GM23338 (cell line): ENCODE results near the gene NBDY. TPM values are rescaled to one million over a fixed set of nuclear protein-coding genes. Genes with fewer than 3 reads are reported as not detected.

Experiments used
- ATAC-seq: fragments of 200-7000 bp; cut with Tn5 transposase; 3 replicates; pipeline ENCODE4 v1.9.1; 2020
- DNase-seq: peaks from one replicate; pipeline ENCODE4 v3.0.0-alpha.2; 2015; ENCODE audit warnings: low spot score
- H2AFZ ChIP-seq: fragments of 200-600 bp; sonication (generic); 2 replicates; pipeline ENCODE4 v1.8.0; 2016; ENCODE audit warnings: antibody characterized with exemption, mild to moderate bottlenecking, moderate library complexity
- H3F3A ChIP-seq: fragments of 200-600 bp; sonication (generic); replicated peaks from 2 replicates; pipeline ENCODE4 v1.8.0; 2017; ENCODE audit warnings: antibody characterized with exemption, mixed run types, low read depth
- H3K27ac ChIP-seq: fragments of 200-600 bp; sonication (generic); 2 replicates; pipeline ENCODE4 v1.6.1; 2016; ENCODE audit warnings: low read depth
- H3K27me3 ChIP-seq: fragments of 200-600 bp; sonication (generic); 2 replicates; pipeline ENCODE4 v1.8.0; 2016; ENCODE audit warnings: mild to moderate bottlenecking, mixed run types, moderate library complexity; ENCODE audit not compliant: insufficient read depth
- H3K36me3 ChIP-seq: fragments of 200-600 bp; sonication (generic); 2 replicates; pipeline ENCODE4 v1.8.0; 2016; ENCODE audit warnings: mild to moderate bottlenecking; ENCODE audit not compliant: insufficient read depth
- H3K4me1 ChIP-seq: fragments of 200-600 bp; sonication (generic); 2 replicates; pipeline ENCODE4 v1.8.0; 2016; ENCODE audit warnings: mild to moderate bottlenecking, moderate library complexity; ENCODE audit not compliant: insufficient read depth
- H3K4me2 ChIP-seq: fragments of 200-600 bp; sonication (generic); 2 replicates; pipeline ENCODE4 v1.7.1; 2017; ENCODE audit warnings: mixed run types
- H3K4me3 ChIP-seq: fragments of 200-600 bp; sonication (generic); 2 replicates; pipeline ENCODE4 v1.6.1; 2016; ENCODE audit warnings: mixed run types
- H3K79me2 ChIP-seq: fragments of 200-600 bp; sonication (generic); replicated peaks from 2 replicates; pipeline ENCODE4 v1.8.0; 2017; ENCODE audit warnings: mild to moderate bottlenecking; ENCODE audit not compliant: insufficient read depth
- H3K9me2 ChIP-seq: fragments of 200-600 bp; sonication (generic); 2 replicates; pipeline ENCODE4 v1.8.0; 2017; ENCODE audit not compliant: insufficient read depth
- H4K20me1 ChIP-seq: fragments of 200-600 bp; sonication (generic); replicated peaks from 2 replicates; pipeline ENCODE4 v1.8.0; 2017; ENCODE audit warnings: mild to moderate bottlenecking; ENCODE audit not compliant: insufficient read depth
- H3K27ac Mint-ChIP-seq: 2 replicates; pipeline ENCODE4 v1.8.0; 2020; ENCODE audit warnings: inconsistent platforms, mild to moderate bottlenecking, moderate library complexity, mixed read lengths
- H3K27me3 Mint-ChIP-seq: 3 replicates; pipeline ENCODE4 v1.8.0; 2022; ENCODE audit warnings: low read depth, mild to moderate bottlenecking, moderate library complexity, mixed read lengths, inconsistent platforms; ENCODE audit not compliant: insufficient read depth, poor library complexity
- H3K36me3 Mint-ChIP-seq: 3 replicates; pipeline ENCODE4 v1.8.0; 2021; ENCODE audit warnings: low read depth, mild to moderate bottlenecking, inconsistent platforms, moderate library complexity, mixed read lengths
- H3K4me1 Mint-ChIP-seq: 3 replicates; pipeline ENCODE4 v1.8.0; 2020; ENCODE audit warnings: mild to moderate bottlenecking, inconsistent platforms, mixed read lengths
- H3K4me3 Mint-ChIP-seq: 3 replicates; pipeline ENCODE4 v1.8.0; 2021; ENCODE audit warnings: moderate library complexity, mild to moderate bottlenecking, inconsistent platforms, mixed read lengths
- H3K9me3 Mint-ChIP-seq: 3 replicates; pipeline ENCODE4 v1.8.0; 2020; ENCODE audit warnings: moderate library complexity, mild to moderate bottlenecking, inconsistent platforms, mixed read lengths
- CTCF ChIP-seq, 2 experiments: fragments of 200-600 bp in 1 of 2; sonication (generic) in 1 of 2; conservative IDR thresholded peaks; 2 replicates each; pipeline versions ENCODE4 v1.5.1 to v1.6.1; 2016 to 2017; ENCODE audit warnings: antibody characterized with exemption in 2 of 2, low read depth in 2 of 2, mild to moderate bottlenecking in 2 of 2, moderate library complexity in 1 of 2
- ETS1 ChIP-seq: IDR thresholded peaks from 2 replicates; pipeline ENCODE4 v1.6.1; 2016; ENCODE audit warnings: antibody characterized with exemption
- EZH2 ChIP-seq: fragments of 200-600 bp; sonication (generic); IDR thresholded peaks from one replicate; pipeline ENCODE4 v1.8.0; 2017; ENCODE audit warnings: antibody characterized with exemption, mild to moderate bottlenecking, low read depth; ENCODE audit not compliant: unreplicated experiment
- EZH2phosphoT487 ChIP-seq: fragments of 200-600 bp; sonication (generic); IDR thresholded peaks from one replicate; pipeline ENCODE4 v1.8.1; 2018; ENCODE audit warnings: antibody characterized with exemption; ENCODE audit not compliant: unreplicated experiment
- JUNB ChIP-seq: IDR thresholded peaks from one replicate; pipeline ENCODE4 v1.6.1; 2016; ENCODE audit warnings: antibody characterized with exemption; ENCODE audit not compliant: unreplicated experiment
- NANOG ChIP-seq: IDR thresholded peaks from 2 replicates; pipeline ENCODE4 v1.6.1; 2016; ENCODE audit warnings: antibody characterized with exemption, borderline replicate concordance
- POLR2AphosphoS5 ChIP-seq: IDR thresholded peaks from 2 replicates; pipeline ENCODE4 v1.6.1; 2016; ENCODE audit warnings: antibody characterized with exemption, low read depth
- STAT1 ChIP-seq: IDR thresholded peaks from one replicate; pipeline ENCODE4 v1.6.1; 2016; ENCODE audit warnings: antibody characterized with exemption; ENCODE audit not compliant: unreplicated experiment
- ZNF114 ChIP-seq: fragments of 250-450 bp; sonication (Bioruptor Pico); IDR thresholded peaks from 2 replicates; pipeline ENCODE4 v1.5.0; 2020; ENCODE audit warnings: mild to moderate bottlenecking, moderate library complexity
- ZNF331 ChIP-seq: fragments of 250-450 bp; sonication (Bioruptor Pico); IDR thresholded peaks from 2 replicates; pipeline ENCODE4 v1.5.0; 2020; ENCODE audit warnings: low read depth, mild to moderate bottlenecking, moderate library complexity
- ZNF462 ChIP-seq: fragments of 250-450 bp; sonication (Bioruptor Pico); IDR thresholded peaks from 2 replicates; pipeline ENCODE4 v1.5.0; 2020; ENCODE audit warnings: mild to moderate bottlenecking, moderate library complexity
- polyA plus RNA-seq: library from polyadenylated mRNA; unstranded; fragments of >200 nt; fragmentation: Nextera tagmentation; extraction: Ambion mirVana; gene quantifications from 2 replicates; pipeline ENCODE4 v1.2.1, GENCODE V29; 2016
- total RNA-seq: library from RNA; depleted of rRNA; stranded (reverse); fragments of >200 nt; shearing (Covaris generic); gene quantifications from 2 replicates; pipeline ENCODE4 v1.2.3, GENCODE V29; 2014

The NBDY gene
- total and polyA plus RNA-seq, 2 experiments from 2014 or later = 9.6 to 206 TPM

GRCh38 chrX:56790778-56791177 lies 61.7 kb downstream of the NBDY start:
- no peak for TF ChIP-seq JUNB
- TF ChIP-seq ZNF114 (CRISPR knock-in tag) = no peak
- no peak for TF ChIP-seq ZNF331
- TF ChIP-seq ETS1 = no peak
- no peak for TF ChIP-seq EZH2phosphoT487
- TF ChIP-seq STAT1 = no peak
- TF ChIP-seq EZH2 = no peak
- no peak for TF ChIP-seq NANOG
- no peak for TF ChIP-seq POLR2AphosphoS5
- Mint-ChIP-seq H3K27me3 (peaks cover 6% of the 10 kb centered on the region), H3K4me1 (peaks cover under 1% of the 10 kb centered on the region; the same call in 2 of the 3 replicates), H3K9me3 (no peaks in the 10 kb centered on the region), H3K4me3 (no peak overlapping the region), H3K27ac (no peak overlapping the region), H3K36me3 (peaks cover 48% of the 10 kb centered on the region)
- Histone ChIP-seq H3K4me3 (no peak overlapping the region), H3K27ac (no peak overlapping the region), H2AFZ (no peak overlapping the region), H3K79me2 (0 out of 2 replicates have a peak, but pooled peaks cover 3% of the 10 kb centered on the region), H3K36me3 (no peaks in the 10 kb centered on the region), H3K4me1 (no peaks in the 10 kb centered on the region), H4K20me1 (no peaks in the 10 kb centered on the region), H3K9me2 (no peaks in the 10 kb centered on the region), H3K27me3 (no peaks in the 10 kb centered on the region), H3K4me2 (no peak overlapping the region), H3F3A (no peaks in the 10 kb centered on the region)
- no peak for DNase-seq
- no peak for ATAC-seq

GRCh38 chrX:56791456-56791855 lies 62.4 kb downstream of the NBDY start:
- DNase-seq (no peak), ATAC-seq (no peak)
- no peak overlapping the region for H3K27ac Mint-ChIP-seq
- H3K9me3 Mint-ChIP-seq = no peaks in the 10 kb centered on the region
- Histone ChIP-seq H3K36me3 (no peaks in the 10 kb centered on the region), H3K9me2 (no peaks in the 10 kb centered on the region), H3K27ac (no peak overlapping the region), H3K4me2 (no peak overlapping the region), H3K79me2 (0 out of 2 replicates have a peak, but pooled peaks cover 3% of the 10 kb centered on the region), H2AFZ (no peak overlapping the region), H3F3A (no peaks in the 10 kb centered on the region), H3K4me3 (no peak overlapping the region), H3K27me3 (no peaks in the 10 kb centered on the region), H3K4me1 (no peaks in the 10 kb centered on the region), H4K20me1 (no peaks in the 10 kb centered on the region)
- TF ChIP-seq NANOG (no peak), ZNF462 (CRISPR knock-in tag) (no peak), ETS1 (no peak), EZH2 (no peak), CTCF (conservative IDR thresholded peaks at IDR 0.05; ENCODE audit: low read depth in 2 of 2) (no peak)
- no peak overlapping the region for H3K4me3 Mint-ChIP-seq
- peaks cover 7% of the 10 kb centered on the region for H3K27me3 Mint-ChIP-seq
- H3K36me3 Mint-ChIP-seq = peaks cover 48% of the 10 kb centered on the region
- H3K4me1 Mint-ChIP-seq = peaks cover 7% of the 10 kb centered on the region
